GM19351 (cell line): ENCODE measurements around the gene CYP27B1.
"Not testable (repeated sequence)": the region's sequence is repeated elsewhere in the genome, so short reads cannot be mapped to it uniquely, and the experiment has no call there.

Experiments used
- ATAC-seq: cut with Tn5 transposase; IDR thresholded peaks from one replicate; pipeline ENCODE4 v1.9.1; 2021; ENCODE audit warnings: mild to moderate bottlenecking, moderate library complexity; ENCODE audit not compliant: unreplicated experiment

CYP27B1 gene

DNA sequence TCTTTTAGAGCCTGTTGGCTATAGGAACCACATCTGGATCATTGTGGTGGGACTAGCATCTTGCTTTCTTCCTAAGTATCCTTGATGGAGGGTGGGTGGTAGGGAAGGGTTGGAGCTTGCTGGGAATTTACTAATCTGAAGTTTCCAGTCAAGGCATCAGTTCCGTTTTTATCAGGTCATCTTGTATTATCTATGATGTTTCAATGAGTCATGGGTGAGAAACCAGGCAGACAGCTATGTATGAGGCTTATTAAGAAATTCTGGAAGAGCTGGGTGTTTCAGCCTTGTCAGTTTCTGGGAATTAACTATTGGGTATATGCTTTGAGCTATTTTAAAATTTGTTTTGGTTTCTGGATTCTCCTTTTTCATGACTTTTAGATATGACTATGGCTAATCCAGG lies 27.0 kb upstream of the CYP27B1 start:
- ATAC-seq = no peak

DNA sequence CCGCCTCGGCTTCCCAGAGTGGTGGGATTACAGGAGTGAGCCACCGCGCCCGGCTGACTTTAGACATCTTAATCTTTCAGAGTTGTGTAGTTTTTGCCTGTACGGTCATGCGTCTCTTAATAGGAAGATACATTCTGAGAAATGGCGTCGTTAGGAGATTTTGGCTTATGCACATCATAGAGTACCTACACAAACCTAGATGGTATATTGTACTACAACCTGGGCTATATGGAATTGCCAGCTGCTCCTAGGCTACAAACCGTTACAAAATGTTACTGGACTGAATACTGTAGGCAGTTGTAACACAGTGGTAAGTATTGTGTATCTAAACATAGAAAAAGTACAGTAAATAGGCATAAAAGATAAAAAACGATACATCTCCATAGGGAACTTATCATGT lies 17.0 kb upstream of the CYP27B1 start:
- no peak for ATAC-seq

DNA sequence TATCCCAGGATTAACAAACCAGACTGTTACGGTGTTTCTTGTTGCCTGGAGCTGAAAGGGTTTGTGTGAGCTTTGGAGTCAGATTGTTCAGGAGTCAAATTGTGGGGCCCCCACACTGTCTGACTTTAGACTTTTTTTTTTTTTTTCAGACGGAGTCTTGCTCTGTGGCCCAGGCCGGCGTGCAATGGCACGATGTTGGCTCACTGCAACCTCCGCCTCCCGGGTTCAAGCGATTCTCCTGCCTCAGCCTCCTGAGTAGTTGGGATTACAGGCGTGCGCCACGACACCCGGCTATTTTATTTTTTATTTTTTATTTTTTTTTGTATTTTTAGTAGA lies 16.6 kb upstream of the CYP27B1 start:
- no peak for ATAC-seq

DNA sequence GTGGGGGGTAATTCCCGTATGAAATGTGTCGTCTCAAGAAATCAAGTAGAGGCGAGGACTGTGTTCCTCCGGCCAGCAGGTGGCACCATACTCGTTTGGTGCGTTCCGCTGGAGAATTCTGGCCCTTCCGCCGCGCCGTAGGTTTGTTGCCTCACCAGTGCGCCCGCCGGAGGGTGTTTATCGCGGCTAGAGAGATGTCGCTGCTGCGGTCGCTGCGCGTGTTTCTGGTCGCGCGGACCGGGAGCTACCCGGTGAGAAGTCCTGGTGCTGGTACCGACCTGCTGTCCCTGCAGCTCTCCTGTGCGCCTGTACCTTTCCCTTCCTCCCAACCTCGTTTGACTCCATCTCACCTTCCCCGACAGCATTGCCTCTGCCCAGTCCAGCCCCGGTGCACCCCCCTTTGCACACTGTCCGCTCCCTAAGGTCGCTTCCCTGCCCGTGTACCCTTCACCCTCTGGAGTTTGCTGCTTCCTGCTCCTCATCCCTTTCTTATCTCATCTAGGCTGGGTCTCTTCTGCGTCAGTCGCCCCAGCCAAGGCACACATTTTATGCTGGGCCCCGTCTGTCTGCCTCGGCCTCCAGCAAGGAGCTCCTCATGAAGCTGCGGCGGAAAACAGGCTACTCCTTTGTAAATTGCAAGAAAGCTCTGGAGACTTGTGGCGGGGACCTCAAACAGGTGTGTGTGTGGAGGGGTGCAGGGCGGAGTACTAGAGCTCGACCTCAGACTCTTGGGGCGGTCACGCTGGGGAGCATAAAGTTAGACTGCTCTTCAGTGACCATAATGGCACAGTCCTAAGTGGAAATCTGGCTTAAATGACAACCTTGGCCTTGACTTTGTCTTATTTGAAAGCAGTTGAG lies 16.0 kb upstream of the CYP27B1 start, which contains the start of gene TSFM:
Gene TSFM, plus strand, starts transcription at position 180 of the 858 bp plus-strand sequence. Its CDS starts 15 bp downstream, at position 195.
- ATAC-seq = peak; percentile 93

DNA sequence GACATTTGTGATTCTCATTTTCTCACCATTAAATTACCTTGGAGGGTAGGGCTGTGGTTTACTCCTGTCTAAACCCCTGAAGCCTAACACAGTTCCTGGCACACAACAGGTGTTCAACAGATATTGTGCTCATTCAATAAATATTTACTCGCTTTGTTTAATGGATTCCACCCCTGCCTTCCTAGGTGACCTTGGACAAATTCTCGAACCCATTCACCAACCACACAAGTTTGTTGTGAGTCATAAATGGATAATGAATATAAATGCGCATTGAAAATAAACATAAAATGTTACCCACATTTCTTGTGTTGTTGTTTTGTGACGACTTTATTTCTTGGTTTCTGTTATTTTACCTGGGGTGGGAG lies 15.3 kb upstream of the CYP27B1 start:
- peak; percentile 7 for ATAC-seq

DNA sequence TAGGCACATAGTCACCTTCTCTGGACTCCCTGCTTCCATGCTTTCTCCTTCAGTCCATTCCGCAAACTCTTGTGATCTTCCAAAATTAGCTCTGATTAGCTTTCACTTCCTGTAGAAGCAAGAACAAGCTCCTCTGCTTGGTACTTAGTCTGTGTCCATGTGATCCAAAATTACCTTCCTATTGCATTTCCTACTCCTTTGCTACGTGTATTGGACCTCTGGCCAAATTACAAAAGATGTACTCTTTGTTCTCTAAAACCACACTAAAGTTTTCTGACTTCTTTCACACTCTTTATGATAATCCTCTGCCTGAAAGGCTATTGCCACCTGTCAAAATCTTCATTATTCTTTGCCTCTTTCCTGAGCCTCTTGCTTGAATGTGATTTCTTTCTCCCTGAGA lies 14.9 kb upstream of the CYP27B1 start:
- ATAC-seq = no peak

DNA sequence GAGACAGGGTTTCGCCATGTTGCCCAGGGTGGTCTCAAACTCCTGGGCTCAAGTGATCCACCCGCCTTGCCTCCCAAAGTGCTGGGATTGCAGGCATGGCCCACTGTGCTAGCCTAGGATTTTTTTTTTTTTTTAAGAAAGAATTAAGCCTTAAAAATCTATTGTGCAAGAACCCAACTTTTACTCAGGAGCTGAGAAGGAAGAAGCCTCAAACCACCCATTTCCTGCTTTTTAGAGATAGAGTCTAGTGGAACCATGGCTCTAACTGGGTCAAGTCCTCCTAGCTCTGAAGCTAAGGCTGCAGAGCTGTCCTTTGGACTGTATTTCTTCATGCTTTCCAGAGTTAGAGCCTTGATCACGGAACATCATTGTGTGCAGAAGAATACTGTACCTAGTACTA lies 14.4 kb upstream of the CYP27B1 start:
- no peak for ATAC-seq

DNA sequence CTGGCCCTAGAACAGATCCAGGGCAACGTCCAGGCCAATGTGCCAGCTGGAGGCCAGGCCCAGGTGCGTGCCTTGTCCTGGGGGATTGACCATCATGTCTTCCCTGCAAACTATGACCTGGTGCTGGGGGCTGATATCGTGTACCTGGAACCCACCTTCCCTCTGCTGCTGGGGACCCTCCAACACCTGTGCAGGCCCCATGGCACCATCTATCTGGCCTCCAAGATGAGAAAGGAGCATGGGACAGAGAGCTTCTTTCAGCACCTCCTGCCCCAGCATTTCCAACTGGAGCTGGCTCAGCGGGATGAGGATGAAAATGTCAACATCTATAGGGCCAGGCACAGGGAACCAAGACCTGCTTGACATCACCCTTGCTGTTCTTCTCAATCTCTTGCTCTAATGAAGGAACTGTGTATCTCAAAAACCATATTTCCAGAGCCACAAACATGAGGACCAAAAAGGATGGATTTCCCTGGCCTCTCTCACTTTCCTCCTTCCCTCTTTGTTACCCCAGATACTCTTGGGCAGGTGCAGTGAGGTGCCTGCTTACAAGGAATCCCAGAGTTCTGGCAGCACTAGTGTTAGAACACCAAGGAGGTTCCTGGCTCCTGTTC lies 13.5 kb upstream of the CYP27B1 start:
- no peak for ATAC-seq

DNA sequence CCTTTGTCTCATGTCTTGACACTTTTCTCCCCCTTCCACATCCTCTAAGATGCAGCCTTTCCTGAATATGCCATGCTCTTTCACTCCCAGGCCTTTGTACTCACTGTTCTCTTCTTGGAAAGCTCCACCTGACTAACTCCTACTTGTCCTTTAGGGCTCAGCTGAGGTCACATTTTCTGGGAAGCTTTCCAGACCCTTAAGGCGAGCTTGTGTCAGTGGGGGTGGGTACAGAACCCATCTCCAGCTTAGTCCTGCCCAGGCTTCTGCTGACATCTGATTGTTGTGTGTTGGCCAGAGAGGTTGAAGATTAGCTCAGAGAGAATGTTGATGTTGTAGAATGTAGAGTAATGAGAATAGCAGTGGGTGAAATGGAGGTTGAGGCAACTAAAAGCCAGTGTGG lies 12.9 kb upstream of the CYP27B1 start:
- ATAC-seq = no peak

DNA sequence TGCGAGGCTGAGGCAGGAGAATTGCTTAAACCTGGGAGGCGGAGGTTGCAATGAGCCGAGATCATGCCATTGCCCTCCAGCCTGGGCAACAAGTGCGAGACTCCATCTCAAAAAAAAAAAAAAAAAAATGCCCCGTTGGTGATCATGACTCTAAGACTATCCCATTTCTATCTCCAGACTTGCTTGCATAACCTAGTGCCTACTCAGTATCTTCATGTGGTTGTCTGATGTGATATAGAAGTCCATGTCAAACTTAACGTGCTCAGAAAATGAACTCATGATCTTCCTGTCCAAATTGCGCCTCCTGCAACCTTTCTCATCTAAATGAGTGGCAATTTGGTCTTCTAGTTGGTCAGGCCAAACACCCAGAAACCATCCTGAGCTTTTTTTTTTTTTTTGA lies 11.0 kb upstream of the CYP27B1 start:
- no peak for ATAC-seq

DNA sequence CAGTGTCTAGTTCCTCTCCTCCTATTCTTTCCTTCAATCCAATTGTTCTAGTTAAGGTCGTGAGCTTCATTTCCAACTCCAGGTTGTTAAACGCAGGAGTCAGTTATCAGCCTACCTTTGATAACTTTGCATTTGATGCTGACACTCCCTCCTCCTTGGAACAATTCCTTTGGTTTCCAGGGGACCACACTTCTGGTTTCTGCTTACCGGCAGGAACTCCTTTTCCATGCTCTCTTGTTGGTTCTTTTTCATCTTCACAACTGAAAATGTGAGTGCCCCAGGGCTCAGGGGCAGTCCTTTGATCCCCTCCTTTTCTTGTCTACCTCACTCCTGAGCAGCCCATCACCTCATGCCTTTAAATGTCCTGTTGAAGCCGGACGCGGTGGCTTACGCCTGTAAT lies 10.5 kb upstream of the CYP27B1 start:
- ATAC-seq = no peak

DNA sequence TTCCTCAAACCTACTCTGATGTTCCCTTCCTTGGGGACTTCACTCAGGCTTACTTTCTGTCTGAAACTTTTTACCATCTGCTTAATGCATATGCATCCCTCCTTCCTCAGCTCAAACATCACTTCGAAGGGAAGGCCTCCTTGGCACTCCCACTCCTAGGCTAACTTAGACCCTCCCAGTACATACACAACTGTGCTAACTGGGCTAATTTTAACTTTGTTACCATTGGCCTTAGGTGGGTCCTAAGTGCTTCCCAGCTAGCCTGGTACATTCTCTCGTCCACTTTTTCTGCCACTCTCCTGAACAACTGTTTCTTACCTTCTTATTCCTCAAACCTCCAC lies 9.3 kb upstream of the CYP27B1 start:
- no peak for ATAC-seq

DNA sequence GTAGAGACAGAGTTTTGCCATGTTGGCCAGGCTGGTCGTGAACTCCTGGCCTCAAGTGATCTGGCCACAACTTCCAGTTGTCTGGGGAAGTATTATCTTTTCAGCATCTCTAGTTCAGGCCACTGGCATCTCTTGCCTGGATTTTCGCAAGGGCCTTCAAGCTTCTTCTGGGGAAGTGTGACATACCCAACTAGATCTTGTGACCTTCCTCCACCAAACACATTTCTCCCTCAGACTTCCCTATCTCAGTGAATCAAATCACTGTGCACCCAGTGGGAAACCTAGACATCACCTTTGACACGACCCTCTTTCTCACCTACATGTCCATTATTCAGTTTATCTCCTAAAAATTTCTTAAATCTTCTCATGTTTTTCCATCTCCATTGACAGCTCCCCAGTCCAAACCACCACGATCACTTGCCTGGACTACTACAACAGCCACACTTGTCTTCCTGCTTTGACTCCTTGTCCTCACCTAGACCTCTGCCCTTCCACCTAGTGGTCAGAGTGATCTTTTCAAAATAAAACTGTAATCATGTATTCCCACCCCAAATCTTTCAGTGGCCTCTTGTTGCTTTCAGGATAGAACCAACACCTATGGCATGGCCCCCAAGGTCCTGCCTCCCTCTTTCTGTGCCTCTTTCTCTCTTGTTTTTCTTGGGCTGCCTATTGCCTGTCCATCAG lies 8.8 kb upstream of the CYP27B1 start:
- no peak for ATAC-seq

DNA sequence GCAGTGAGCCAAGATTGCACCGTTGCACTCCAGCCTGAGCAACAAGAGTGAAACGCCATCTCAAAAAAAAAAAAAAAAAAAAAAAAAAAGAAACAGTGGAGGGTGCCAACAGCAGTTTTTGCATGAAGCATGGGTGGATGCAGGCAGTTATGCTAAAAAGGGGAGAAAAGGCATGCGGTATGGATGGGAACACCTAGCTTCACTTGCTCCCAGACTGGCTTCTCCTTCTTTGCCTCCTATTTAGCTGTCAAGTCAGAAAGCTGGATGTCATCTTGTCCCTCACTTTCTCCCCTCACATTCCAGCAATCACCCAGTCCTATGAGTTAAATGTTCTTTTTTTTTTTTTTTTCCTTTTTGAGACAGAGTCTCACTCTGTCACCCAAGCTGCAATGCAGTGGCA lies 8.2 kb upstream of the CYP27B1 start:
- ATAC-seq = no peak

DNA sequence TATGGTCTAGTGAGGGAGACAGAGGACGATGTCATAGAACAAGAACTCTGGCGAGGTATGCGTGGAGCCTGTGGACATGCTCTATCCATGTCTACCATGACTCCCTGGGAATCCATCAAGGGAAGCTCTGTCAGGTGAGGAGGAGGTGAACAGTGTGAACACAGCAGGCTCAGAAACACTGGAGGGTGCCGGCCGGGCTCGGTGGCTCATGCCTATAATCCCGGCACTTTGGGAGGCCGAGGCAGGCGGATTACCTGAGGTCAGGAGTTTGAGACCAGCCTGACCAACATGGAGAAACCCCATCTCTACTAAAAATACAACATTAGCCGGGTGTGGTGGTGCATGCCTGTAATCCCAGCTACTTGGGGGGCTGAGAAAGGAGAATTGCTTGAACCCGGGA lies 7.8 kb upstream of the CYP27B1 start:
- not testable (repeated sequence) for ATAC-seq

DNA sequence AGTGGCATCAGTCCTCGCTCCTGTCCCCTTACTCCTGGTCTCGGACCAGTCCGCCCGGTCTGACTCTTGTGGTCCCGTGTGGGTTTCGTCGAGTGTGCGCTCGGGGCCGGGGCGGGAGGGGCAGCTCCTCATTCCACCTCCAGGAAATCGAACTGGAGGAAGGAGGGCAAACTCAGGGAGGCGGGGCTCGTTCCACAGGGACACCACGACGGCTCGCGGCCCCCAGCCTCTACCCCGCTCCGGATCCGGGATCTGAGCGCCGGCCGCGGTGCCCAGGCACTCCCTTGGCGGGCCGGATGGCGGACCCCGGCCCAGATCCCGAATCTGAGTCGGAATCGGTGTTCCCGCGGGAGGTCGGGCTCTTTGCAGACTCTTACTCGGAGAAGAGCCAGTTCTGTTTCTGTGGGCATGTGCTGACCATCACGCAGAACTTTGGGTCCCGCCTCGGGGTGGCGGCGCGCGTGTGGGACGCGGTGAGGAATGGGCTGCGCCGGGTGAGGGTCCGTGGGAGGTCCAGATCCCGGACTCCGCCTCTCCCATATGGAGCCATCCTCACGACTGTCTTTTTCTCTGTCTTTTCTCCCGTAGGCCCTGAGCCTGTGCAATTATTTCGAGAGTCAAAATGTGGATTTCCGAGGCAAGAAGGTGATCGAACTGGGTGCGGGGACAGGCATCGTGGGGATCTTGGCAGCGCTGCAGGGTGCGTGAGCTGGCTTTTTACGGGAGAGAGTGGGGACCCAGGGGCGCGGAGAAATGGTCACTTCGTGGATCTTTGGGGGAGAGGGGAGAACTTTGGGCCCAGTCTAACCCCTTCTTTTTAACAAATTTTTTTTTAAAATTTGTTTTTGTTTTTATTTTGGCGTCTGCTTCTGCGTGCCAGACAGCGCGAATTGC lies 5.8 kb upstream of the CYP27B1 start, which contains the start of gene EEF1AKMT3:
Gene EEF1AKMT3, plus strand, starts transcription at position 186 of the 894 bp plus-strand sequence. Its CDS starts 111 bp downstream, at position 297.
- peak; percentile 5 for ATAC-seq

DNA sequence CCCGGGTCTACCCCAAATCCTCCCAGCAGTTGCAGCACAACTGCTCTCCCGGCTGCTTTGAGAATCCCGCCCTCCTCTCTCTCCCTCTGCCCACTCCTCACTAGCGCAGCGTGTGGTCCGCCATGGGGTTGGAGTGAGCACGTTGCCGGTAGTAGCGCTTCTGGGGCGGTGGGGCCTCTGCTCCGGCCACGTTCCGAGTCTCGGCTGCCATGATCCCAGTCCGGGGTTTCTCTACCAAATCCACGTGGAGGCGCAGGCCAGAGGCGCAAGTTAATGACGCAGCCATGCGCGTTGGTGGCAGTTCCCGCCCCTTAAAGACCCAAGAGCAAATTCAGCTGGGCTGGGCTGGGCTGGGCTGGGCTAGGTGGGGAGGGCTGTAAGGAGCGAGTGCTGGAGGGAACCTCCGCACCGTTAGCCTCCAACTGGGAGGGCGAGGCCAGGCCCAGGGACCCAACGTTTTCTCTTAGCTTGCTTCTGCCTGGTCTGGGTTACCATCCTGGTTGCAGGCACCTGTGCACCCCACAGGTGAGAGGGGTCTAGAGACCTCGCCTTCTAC lies 5.1 kb upstream of the CYP27B1 start, which contains the start of gene METTL1:
Gene METTL1, minus strand, starts transcription at position 233 of the 556 bp plus-strand sequence. Its CDS starts 22 bp downstream, at position 211.
- ATAC-seq = peak; percentile 80

DNA sequence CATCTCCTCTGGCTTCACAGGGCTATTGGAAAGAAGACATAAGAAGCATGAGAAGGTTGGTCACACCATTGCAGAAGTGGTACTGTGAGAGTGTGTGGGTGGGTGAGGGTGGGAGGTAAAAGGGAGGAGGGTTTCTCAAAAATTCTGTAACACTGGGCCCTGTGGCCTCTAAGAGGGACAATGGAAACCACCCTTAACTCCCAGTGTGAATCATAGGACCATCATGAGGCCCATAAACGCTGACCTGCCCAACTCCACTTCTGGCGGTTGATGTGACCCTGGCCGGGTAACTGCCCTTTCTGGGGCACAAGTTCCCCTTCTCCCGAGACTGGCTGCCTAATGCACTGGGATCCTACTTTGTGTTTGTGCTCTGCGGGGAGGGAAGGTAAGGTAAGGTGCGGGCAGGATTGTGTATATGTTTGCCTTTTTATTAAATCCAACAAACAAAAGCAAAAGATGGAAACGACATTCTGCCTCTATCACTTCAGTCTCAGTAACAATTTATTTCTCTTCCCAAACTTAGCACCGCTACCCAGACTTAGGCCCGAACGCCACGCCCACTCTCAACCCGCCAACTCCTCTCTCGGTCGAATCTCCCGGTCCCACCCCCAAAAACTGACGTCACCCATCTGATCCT lies 4.5 kb upstream of the CYP27B1 start:
- peak; percentile 76 for ATAC-seq

DNA sequence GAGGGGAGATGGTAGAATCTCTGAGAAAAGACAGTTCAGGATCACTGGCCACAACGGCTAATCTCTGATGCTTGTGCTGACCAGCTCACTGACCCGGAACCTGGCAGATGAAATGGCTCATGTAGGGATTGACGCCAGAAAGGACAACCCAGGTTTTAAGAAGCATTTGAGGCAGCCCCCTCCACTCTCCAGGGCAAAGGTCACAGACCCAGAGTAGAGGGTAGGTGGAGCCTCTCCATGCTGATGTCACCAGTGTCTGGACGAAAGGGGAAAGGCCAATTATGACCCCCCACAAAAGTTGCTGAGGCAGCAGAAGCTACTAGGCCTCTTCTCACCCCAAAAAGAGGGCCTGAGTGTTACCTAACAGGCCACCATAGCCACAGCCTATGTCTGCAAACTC lies 3.9 kb upstream of the CYP27B1 start:
- ATAC-seq = no peak

DNA sequence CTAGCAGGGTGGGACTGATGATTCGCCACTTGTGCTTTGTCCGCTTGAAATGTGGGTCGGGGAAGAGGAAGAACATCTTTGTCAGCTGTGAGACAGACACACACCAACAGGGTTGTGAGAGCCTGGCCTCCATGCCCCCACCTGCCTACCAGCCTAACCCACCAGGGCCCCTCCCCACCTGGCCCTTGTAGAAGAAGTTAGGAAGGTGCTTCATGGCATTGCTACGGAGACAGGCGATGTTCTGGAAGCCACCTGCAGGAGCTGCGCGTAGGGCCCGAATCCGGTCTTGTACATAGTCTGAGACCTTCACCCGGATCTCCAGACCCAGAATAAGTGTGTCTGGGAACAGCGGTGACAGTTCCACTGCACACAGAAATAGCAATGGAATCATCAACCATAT lies 2.7 kb upstream of the CYP27B1 start:
- ATAC-seq = no peak
